Suprapubic skin (tissue), 4 donors: Measurements from ENCODE around the gene NEGR1. TPM values are rescaled to one million over a fixed set of nuclear protein-coding genes. Genes with fewer than 3 reads are reported as not detected.

Experiments
- DNase-seq, 2 donors: peaks; one replicate each; pipeline ENCODE4 v3.0.0-alpha.2; 2019; ENCODE audit warnings: low spot score in 2 of 2
- H3K27ac ChIP-seq: fragments of 200-600 bp; sonication (generic); one replicate; pipeline ENCODE4 v1.5.1; 2019
- H3K27me3 ChIP-seq: fragments of 200-600 bp; sonication (generic); one replicate; pipeline ENCODE4 v1.5.1; 2019
- H3K36me3 ChIP-seq: fragments of 200-600 bp; sonication (generic); one replicate; pipeline ENCODE4 v1.5.1; 2019
- H3K4me1 ChIP-seq: fragments of 200-600 bp; sonication (generic); one replicate; pipeline ENCODE4 v1.5.1; 2019
- H3K4me3 ChIP-seq: fragments of 200-600 bp; sonication (generic); one replicate; pipeline ENCODE4 v1.5.1; 2019; ENCODE audit warnings: mild to moderate bottlenecking
- H3K9me3 ChIP-seq: fragments of 200-600 bp; sonication (generic); one replicate; pipeline ENCODE4 v1.5.1; 2019
- CTCF ChIP-seq, 2 donors: fragments of 200-600 bp in 1 of 2; fragments of 450-650 bp in 1 of 2; sonication (generic) in 1 of 2; IDR thresholded peaks; one replicate each; pipeline ENCODE4 v1.5.1; 2016 to 2019; ENCODE audit warnings: antibody characterized with exemption in 2 of 2, mild to moderate bottlenecking in 1 of 2, moderate library complexity in 1 of 2
- EP300 ChIP-seq: sonication (generic); formaldehyde crosslinking; IDR thresholded peaks from one replicate; pipeline ENCODE4 v1.6.1; 2017; ENCODE audit warnings: antibody characterized with exemption
- POLR2A ChIP-seq, 2 donors: fragments of 450-650 bp; IDR thresholded peaks; one replicate each; pipeline ENCODE4 v1.6.1; 2017; ENCODE audit warnings: antibody characterized with exemption in 2 of 2, mild to moderate bottlenecking in 2 of 2, moderate library complexity in 2 of 2
- POLR2AphosphoS5 ChIP-seq, 3 donors: sonication (generic); formaldehyde crosslinking; IDR thresholded peaks; one replicate each; pipeline ENCODE4 v1.6.1; 2017; ENCODE audit warnings: antibody characterized with exemption in 3 of 3
- WGBS: methylation state at CpG from one replicate; pipeline ENCODE4 v1.1.5; 2018; 5-methylcytosine and 5-hydroxymethylcytosine counted together
- total RNA-seq, 4 donors: library from RNA; depleted of rRNA; stranded (reverse); fragments of >200 nt; gene quantifications; one replicate each; pipeline ENCODE4 v1.1.0, GENCODE V29; 2016

Gene NEGR1
- total RNA-seq, 4 donors from 2014 or later, result 3.0 to 9.9 (median 3.8) TPM

- WGBS, result 46% methylated on average over 2 of the region's 2 CpGs
Measured at GRCh38 chr1:71743862-71744261, 538.5 kb downstream of the NEGR1 start.

GRCh38 chr1:71738910-71739309 lies 543.4 kb downstream of the NEGR1 start:
- Histone ChIP-seq H3K4me1 (no peaks in the 10 kb centered on the region), H3K27ac (no peak overlapping the region), H3K27me3 (no peaks in the 10 kb centered on the region), H3K36me3 (no peaks in the 10 kb centered on the region), H3K4me3 (no peak overlapping the region), H3K9me3 (no peaks in the 10 kb centered on the region)
- no peak for TF ChIP-seq POLR2AphosphoS5 (IDR thresholded peaks at IDR 0.05)
- no peak for TF ChIP-seq EP300
- no peak for TF ChIP-seq CTCF (IDR thresholded peaks at IDR 0.05)
- no peak for TF ChIP-seq POLR2A (IDR thresholded peaks at IDR 0.05)
- DNase-seq, result no peak
- 66% methylated on average over 2 of the region's 2 CpGs for WGBS

More at GRCh38 chr1:71743862-71744261, 538.5 kb downstream of the NEGR1 start:
- H3K9me3 ChIP-seq, result no peaks in the 10 kb centered on the region
- TF ChIP-seq POLR2AphosphoS5 (IDR thresholded peaks at IDR 0.05) (no peak), CTCF (IDR thresholded peaks at IDR 0.05) (no peak), EP300 (no peak), POLR2A (IDR thresholded peaks at IDR 0.05) (no peak)
- H3K27ac ChIP-seq, result no peak overlapping the region
- H3K27me3 ChIP-seq, result no peaks in the 10 kb centered on the region
- no peak for DNase-seq
- no peaks in the 10 kb centered on the region for H3K4me1 ChIP-seq
- H3K36me3 ChIP-seq, result no peaks in the 10 kb centered on the region
- no peak overlapping the region for H3K4me3 ChIP-seq

- no peak for TF ChIP-seq POLR2AphosphoS5 (IDR thresholded peaks at IDR 0.05)
- TF ChIP-seq POLR2A (IDR thresholded peaks at IDR 0.05), result no peak
- no peak for TF ChIP-seq EP300
- no peak for TF ChIP-seq CTCF (IDR thresholded peaks at IDR 0.05)
- H3K4me1 ChIP-seq, result no peaks in the 10 kb centered on the region
- H3K27ac ChIP-seq, result no peak overlapping the region
- no peak overlapping the region for H3K4me3 ChIP-seq
- 100% methylated on average over 1 of the region's 1 CpG for WGBS
- DNase-seq, result no peak
- no peaks in the 10 kb centered on the region for H3K36me3 ChIP-seq
- H3K9me3 ChIP-seq, result no peaks in the 10 kb centered on the region
- H3K27me3 ChIP-seq, result no peaks in the 10 kb centered on the region
Measured at GRCh38 chr1:71738256-71738655, 544.1 kb downstream of the NEGR1 start.

- no peaks in the 10 kb centered on the region for H3K9me3 ChIP-seq
- H3K4me3 ChIP-seq, result no peak overlapping the region
- no peak overlapping the region for H3K27ac ChIP-seq
- no peaks in the 10 kb centered on the region for H3K4me1 ChIP-seq
- no peak for DNase-seq
- 70% methylated on average over 3 of the region's 3 CpGs for WGBS
- H3K36me3 ChIP-seq, result no peaks in the 10 kb centered on the region
- H3K27me3 ChIP-seq, result no peaks in the 10 kb centered on the region
- TF ChIP-seq POLR2AphosphoS5 (IDR thresholded peaks at IDR 0.05) (no peak), POLR2A (IDR thresholded peaks at IDR 0.05) (no peak), EP300 (no peak), CTCF (IDR thresholded peaks at IDR 0.05) (no peak)
Measured at GRCh38 chr1:71737768-71738167, 544.6 kb downstream of the NEGR1 start.

- Histone ChIP-seq H3K9me3 (no peaks in the 10 kb centered on the region), H3K4me1 (no peaks in the 10 kb centered on the region), H3K36me3 (no peaks in the 10 kb centered on the region), H3K27me3 (no peaks in the 10 kb centered on the region), H3K27ac (no peak overlapping the region), H3K4me3 (no peak overlapping the region)
- 18% methylated on average over 2 of the region's 2 CpGs for WGBS
- no peak for DNase-seq
- no peak for TF ChIP-seq EP300
- TF ChIP-seq POLR2AphosphoS5 (IDR thresholded peaks at IDR 0.05), result no peak
- TF ChIP-seq POLR2A (IDR thresholded peaks at IDR 0.05), result no peak
- TF ChIP-seq CTCF (IDR thresholded peaks at IDR 0.05), result no peak
Measured at GRCh38 chr1:71733121-71733520, 549.2 kb downstream of the NEGR1 start.
